SW 1271 (cell line): Measurements from ENCODE around the gene FES.
"Not testable (repeated sequence)": the region's sequence is repeated elsewhere in the genome, so short reads cannot be mapped to it uniquely, and the experiment has no call there.

ENCODE experiments used
- DNase-seq, 2 experiments: peaks; one replicate each; lab custom pipeline; 2025; lab: John Stamatoyannopoulos, UW

Gene FES

GRCh38 chr15:90860942-90861675 lies 23.2 kb upstream of the FES start:
- DNase-seq = no peak

GRCh38 chr15:90862487-90862886 lies 21.8 kb upstream of the FES start:
- no peak for DNase-seq

GRCh38 chr15:90862964-90863778 lies 21.1 kb upstream of the FES start:
- DNase-seq = no peak

- no peak for DNase-seq
Measured at GRCh38 chr15:90863987-90864386, 20.3 kb upstream of the FES start.

GRCh38 chr15:90864507-90864906 lies 19.8 kb upstream of the FES start:
- DNase-seq = no peak

- DNase-seq = no peak
Measured at GRCh38 chr15:90865702-90866101, 18.6 kb upstream of the FES start.

- DNase-seq = no peak
Measured at GRCh38 chr15:90866161-90866715, 18.1 kb upstream of the FES start.

- no peak for DNase-seq
Measured at GRCh38 chr15:90866800-90867199, 17.5 kb upstream of the FES start.

- DNase-seq = no peak
Measured at GRCh38 chr15:90868261-90868689, 16.0 kb upstream of the FES start, which contains the start of gene FURIN. FURIN (plus strand) TSS chr15:90868588; CDS start chr15:90875741, 7,153 bp downstream.

- no peak for DNase-seq
Measured at GRCh38 chr15:90869140-90869541, 15.2 kb upstream of the FES start.

GRCh38 chr15:90869601-90870353 lies 14.5 kb upstream of the FES start:
- peak; percentile 94 to 99 for DNase-seq

- DNase-seq = peak; percentile 28 to 58
Measured at GRCh38 chr15:90870354-90871138, 13.8 kb upstream of the FES start.

GRCh38 chr15:90871139-90871715 lies 13.1 kb upstream of the FES start:
- DNase-seq = peak in 1 of 2 experiments; percentile 58

GRCh38 chr15:90871716-90872485 lies 12.4 kb upstream of the FES start:
- DNase-seq = no peak

- DNase-seq = peak; percentile 21 to 43
Measured at GRCh38 chr15:90872486-90873184, 11.7 kb upstream of the FES start.

- no peak for DNase-seq
Measured at GRCh38 chr15:90873488-90873997, 10.8 kb upstream of the FES start.

GRCh38 chr15:90873998-90874605 lies 10.2 kb upstream of the FES start:
- DNase-seq = no peak

GRCh38 chr15:90874986-90875385 lies 9.3 kb upstream of the FES start:
- not testable (repeated sequence) for DNase-seq

GRCh38 chr15:90875549-90875981 lies 8.7 kb upstream of the FES start:
- no peak for DNase-seq
